ENCODE results near the gene ACTA1. TPM values are rescaled to one million over a fixed set of nuclear protein-coding genes. Genes with fewer than 3 reads are reported as not detected.

Gene ACTA1
- total and polyA plus RNA-seq, 9 of the 15 experiments (the other 6 are each of a cell fraction or from before 2014, with no cell fraction given): 0.07 to 0.36 TPM; not detected in 7

DNA sequence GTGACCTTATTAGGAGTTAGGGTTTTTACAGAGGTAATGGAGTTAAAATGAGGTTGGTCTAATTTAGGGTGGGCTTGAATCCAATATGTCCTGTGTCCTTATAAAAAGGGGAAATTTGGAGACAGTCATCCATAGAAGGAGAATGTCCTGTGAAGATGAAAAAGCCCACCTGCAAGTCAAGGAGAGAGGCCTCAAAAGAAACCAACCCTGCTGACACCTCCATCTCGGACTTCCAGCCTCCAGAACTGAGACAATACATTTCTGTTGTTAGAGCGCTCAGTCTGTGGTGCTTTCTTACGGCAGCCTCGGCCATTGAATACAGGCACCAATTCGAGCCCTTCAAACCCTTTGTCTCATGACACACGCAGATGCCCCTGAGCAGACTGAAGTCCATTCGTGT lies 43.8 kb downstream of the ACTA1 start:
- intact Hi-C loops (cut with micrococcal nuclease): no loop called here
- in situ Hi-C loops (cut with MboI): no loop called here
- no peaks in the 10 kb centered on the region; the same call in 1 of the 2 replicates for H4K20me1 ChIP-seq (replicated peaks; ENCODE audit: control insufficient read depth, insufficient read depth, low read length)
- no peak overlapping the region for H3K4me3 ChIP-seq
- peaks cover 45 to 63% of the 10 kb centered on the region in 2 experiments for H3K27me3 ChIP-seq (ENCODE audit: control insufficient read depth in 2 of 2, insufficient read depth in 2 of 2, low read length in 2 of 2)
- no peaks in the 10 kb centered on the region for H3K79me2 ChIP-seq (ENCODE audit: control insufficient read depth, insufficient read depth, low read length)
- ATAC-seq (peak; percentile 32; the same call in 1 of the 3 replicates), FAIRE-seq (no peak), DNase-seq (ENCODE audit: extremely low read depth in 1 of 4, low spot score in 3 of 4) (no peak)
- CTCF ChIA-PET (ENCODE audit: low intra/inter-chr PET ratio): no interaction called here
- no peaks in the 10 kb centered on the region; a peak in 1 of 5 replicates for H3K4me1 ChIP-seq (replicated peaks in 1 of 2; ENCODE audit: control insufficient read depth in 2 of 2, insufficient read depth in 2 of 2, low read length in 2 of 2)
- no peaks in the 10 kb centered on the region for H3K9me3 ChIP-seq (replicated peaks; ENCODE audit: control insufficient read depth, insufficient read depth, low read depth, low read length)
- H3K9me1 ChIP-seq (ENCODE audit: control insufficient read depth, insufficient read depth, low read length): no peaks in the 10 kb centered on the region
- no peak overlapping the region for H3K27ac ChIP-seq (ENCODE audit: extremely low read depth, low read depth, low read length)
- H2AFZ ChIP-seq (ENCODE audit: low read depth, low read length): no peak overlapping the region
- H3K4me2 ChIP-seq (ENCODE audit: insufficient read depth, low read length): no peak overlapping the region
- H3K9ac ChIP-seq (ENCODE audit: insufficient read depth in 1 of 2, low read depth in 2 of 2, low read length in 2 of 2): no peak overlapping the region
- under 1% methylated on average over 7 of the region's 7 CpGs for WGBS (ENCODE audit: insufficient coverage, low coverage, missing lambda C conversion rate)
- BruUV-seq (replicated peaks): no TSS peak
- no peaks in the 10 kb centered on the region for H3K36me3 ChIP-seq (ENCODE audit: control insufficient read depth, insufficient read depth, low read length)
- TF ChIP-seq ASH1L (IDR thresholded peaks at IDR 0.05; ENCODE audit: borderline replicate concordance, low read depth, partially characterized antibody) (no peak), ZNF764 (CRISPR knock-in tag; IDR thresholded peaks at IDR 0.05; ENCODE audit: low read depth) (no peak), HIVEP1 (CRISPR knock-in tag; IDR thresholded peaks at IDR 0.05) (no peak), XRCC4 (IDR thresholded peaks at IDR 0.05; ENCODE audit: extremely low read depth, insufficient read depth, insufficient read length) (no peak), CHD1 (IDR thresholded peaks at IDR 0.05; ENCODE audit: low read length) (no peak)
- TF ChIP-seq, protein P1, sequence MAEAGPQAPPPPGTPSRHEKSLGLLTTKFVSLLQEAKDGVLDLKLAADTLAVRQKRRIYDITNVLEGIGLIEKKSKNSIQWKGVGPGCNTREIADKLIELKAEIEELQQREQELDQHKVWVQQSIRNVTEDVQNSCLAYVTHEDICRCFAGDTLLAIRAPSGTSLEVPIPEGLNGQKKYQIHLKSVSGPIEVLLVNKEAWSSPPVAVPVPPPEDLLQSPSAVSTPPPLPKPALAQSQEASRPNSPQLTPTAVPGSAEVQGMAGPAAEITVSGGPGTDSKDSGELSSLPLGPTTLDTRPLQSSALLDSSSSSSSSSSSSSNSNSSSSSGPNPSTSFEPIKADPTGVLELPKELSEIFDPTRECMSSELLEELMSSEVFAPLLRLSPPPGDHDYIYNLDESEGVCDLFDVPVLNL (CRISPR knock-in tag; IDR thresholded peaks at IDR 0.05; ENCODE audit: low read depth): no peak
- TF ChIP-seq, protein P2, sequence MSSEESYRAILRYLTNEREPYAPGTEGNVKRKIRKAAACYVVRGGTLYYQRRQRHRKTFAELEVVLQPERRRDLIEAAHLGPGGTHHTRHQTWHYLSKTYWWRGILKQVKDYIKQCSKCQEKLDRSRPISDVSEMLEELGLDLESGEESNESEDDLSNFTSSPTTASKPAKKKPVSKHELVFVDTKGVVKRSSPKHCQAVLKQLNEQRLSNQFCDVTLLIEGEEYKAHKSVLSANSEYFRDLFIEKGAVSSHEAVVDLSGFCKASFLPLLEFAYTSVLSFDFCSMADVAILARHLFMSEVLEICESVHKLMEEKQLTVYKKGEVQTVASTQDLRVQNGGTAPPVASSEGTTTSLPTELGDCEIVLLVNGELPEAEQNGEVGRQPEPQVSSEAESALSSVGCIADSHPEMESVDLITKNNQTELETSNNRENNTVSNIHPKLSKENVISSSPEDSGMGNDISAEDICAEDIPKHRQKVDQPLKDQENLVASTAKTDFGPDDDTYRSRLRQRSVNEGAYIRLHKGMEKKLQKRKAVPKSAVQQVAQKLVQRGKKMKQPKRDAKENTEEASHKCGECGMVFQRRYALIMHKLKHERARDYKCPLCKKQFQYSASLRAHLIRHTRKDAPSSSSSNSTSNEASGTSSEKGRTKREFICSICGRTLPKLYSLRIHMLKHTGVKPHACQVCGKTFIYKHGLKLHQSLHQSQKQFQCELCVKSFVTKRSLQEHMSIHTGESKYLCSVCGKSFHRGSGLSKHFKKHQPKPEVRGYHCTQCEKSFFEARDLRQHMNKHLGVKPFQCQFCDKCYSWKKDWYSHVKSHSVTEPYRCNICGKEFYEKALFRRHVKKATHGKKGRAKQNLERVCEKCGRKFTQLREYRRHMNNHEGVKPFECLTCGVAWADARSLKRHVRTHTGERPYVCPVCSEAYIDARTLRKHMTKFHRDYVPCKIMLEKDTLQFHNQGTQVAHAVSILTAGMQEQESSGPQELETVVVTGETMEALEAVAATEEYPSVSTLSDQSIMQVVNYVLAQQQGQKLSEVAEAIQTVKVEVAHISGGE (CRISPR knock-in tag; IDR thresholded peaks at IDR 0.05): no peak
- POLR2A ChIA-PET: interaction anchor here (0.6 to 0.7 kb wide), 2 partner anchors 583 to 915 kb away, joined by 3 read pairs; no protein-coding TSS in a partner anchor

All from K562 (cell line).